ENCODE results near the gene ETF1.

ETF1 gene

GRCh38 chr5:138560971-138561370 is 17.9 kb upstream of the ETF1 start:
- Histone ChIP-seq H3K27me3 (ENCODE audit: low read depth, low read length) (no peaks in the 10 kb centered on the region), H3K4me1 (ENCODE audit: control insufficient read depth in 1 of 2, insufficient read depth in 2 of 2, low read length in 2 of 2) (no peaks in the 10 kb centered on the region), H3K9me3 (ENCODE audit: control insufficient read depth in 1 of 2, low read length in 2 of 2) (no peaks in the 10 kb centered on the region), H3K27ac (ENCODE audit: low read length) (no peak overlapping the region), H3K4me3 (ENCODE audit: low read depth in 1 of 2, low read length in 2 of 2) (no peak overlapping the region), H3K36me3 (ENCODE audit: control insufficient read depth in 1 of 2, insufficient read depth in 2 of 2, low read length in 2 of 2) (peaks cover 76 to 83% of the 10 kb centered on the region in 2 donors)

- H3K27ac ChIP-seq (ENCODE audit: low read length): no peak overlapping the region
- no peaks in the 10 kb centered on the region for H3K4me1 ChIP-seq (ENCODE audit: control insufficient read depth in 1 of 2, insufficient read depth in 2 of 2, low read length in 2 of 2)
- H3K36me3 ChIP-seq (ENCODE audit: control insufficient read depth in 1 of 2, insufficient read depth in 2 of 2, low read length in 2 of 2): peaks cover 70 to 83% of the 10 kb centered on the region in 2 donors
- H3K27me3 ChIP-seq (ENCODE audit: low read depth, low read length): no peaks in the 10 kb centered on the region
- H3K9me3 ChIP-seq (ENCODE audit: control insufficient read depth in 1 of 2, low read length in 2 of 2): no peaks in the 10 kb centered on the region
- no peak overlapping the region for H3K4me3 ChIP-seq (ENCODE audit: low read depth in 1 of 2, low read length in 2 of 2)
Observed at GRCh38 chr5:138559937-138560336, 16.9 kb upstream of the ETF1 start.

- Histone ChIP-seq H3K27ac (ENCODE audit: low read length) (no peak overlapping the region), H3K36me3 (ENCODE audit: control insufficient read depth in 1 of 2, insufficient read depth in 2 of 2, low read length in 2 of 2) (peaks cover 63 to 85% of the 10 kb centered on the region in 2 donors)
Observed at GRCh38 chr5:138557677-138558076, 14.6 kb upstream of the ETF1 start.

GRCh38 chr5:138554143-138554542 is 11.1 kb upstream of the ETF1 start:
- Histone ChIP-seq H3K36me3 (ENCODE audit: control insufficient read depth in 1 of 2, insufficient read depth in 2 of 2, low read length in 2 of 2) (peaks cover 39 to 57% of the 10 kb centered on the region in 2 donors), H3K4me1 (ENCODE audit: control insufficient read depth in 1 of 2, insufficient read depth in 2 of 2, low read length in 2 of 2) (no peaks in the 10 kb centered on the region), H3K27me3 (ENCODE audit: low read depth, low read length) (no peaks in the 10 kb centered on the region), H3K4me3 (ENCODE audit: low read depth in 1 of 2, low read length in 2 of 2) (no peak overlapping the region), H3K27ac (ENCODE audit: low read length) (no peak overlapping the region), H3K9me3 (ENCODE audit: control insufficient read depth in 1 of 2, low read length in 2 of 2) (no peaks in the 10 kb centered on the region)

More at GRCh38 chr5:138557677-138558076, 14.6 kb upstream of the ETF1 start:
- Histone ChIP-seq H3K9me3 (ENCODE audit: control insufficient read depth in 1 of 2, low read length in 2 of 2) (no peaks in the 10 kb centered on the region), H3K27me3 (ENCODE audit: low read depth, low read length) (no peaks in the 10 kb centered on the region), H3K4me1 (ENCODE audit: control insufficient read depth in 1 of 2, insufficient read depth in 2 of 2, low read length in 2 of 2) (no peaks in the 10 kb centered on the region), H3K4me3 (ENCODE audit: low read depth in 1 of 2, low read length in 2 of 2) (no peak overlapping the region)

- Histone ChIP-seq H3K36me3 (ENCODE audit: control insufficient read depth in 1 of 2, insufficient read depth in 2 of 2, low read length in 2 of 2) (peaks cover 33 to 52% of the 10 kb centered on the region in 2 donors), H3K27me3 (ENCODE audit: low read depth, low read length) (no peaks in the 10 kb centered on the region), H3K4me1 (ENCODE audit: control insufficient read depth in 1 of 2, insufficient read depth in 2 of 2, low read length in 2 of 2) (no peaks in the 10 kb centered on the region), H3K27ac (ENCODE audit: low read length) (no peak overlapping the region), H3K9me3 (ENCODE audit: control insufficient read depth in 1 of 2, low read length in 2 of 2) (no peaks in the 10 kb centered on the region), H3K4me3 (ENCODE audit: low read depth in 1 of 2, low read length in 2 of 2) (no peak overlapping the region)
Observed at GRCh38 chr5:138553437-138554095, 10.5 kb upstream of the ETF1 start.

- no peak overlapping the region for H3K27ac ChIP-seq (ENCODE audit: low read length)
- no peak overlapping the region for H3K4me3 ChIP-seq (ENCODE audit: low read depth in 1 of 2, low read length in 2 of 2)
- H3K4me1 ChIP-seq (ENCODE audit: control insufficient read depth in 1 of 2, insufficient read depth in 2 of 2, low read length in 2 of 2): peaks cover 0 to 3% of the 10 kb centered on the region in 2 donors
- H3K27me3 ChIP-seq (ENCODE audit: low read depth, low read length): no peaks in the 10 kb centered on the region
- H3K9me3 ChIP-seq (ENCODE audit: control insufficient read depth in 1 of 2, low read length in 2 of 2): no peaks in the 10 kb centered on the region
- peaks cover 24 to 43% of the 10 kb centered on the region in 2 donors for H3K36me3 ChIP-seq (ENCODE audit: control insufficient read depth in 1 of 2, insufficient read depth in 2 of 2, low read length in 2 of 2)
Observed at GRCh38 chr5:138552657-138553056, 9.6 kb upstream of the ETF1 start.

GRCh38 chr5:138549414-138549813 is 6.4 kb upstream of the ETF1 start:
- H3K36me3 ChIP-seq (ENCODE audit: control insufficient read depth in 1 of 2, insufficient read depth in 2 of 2, low read length in 2 of 2): peaks cover 6 to 10% of the 10 kb centered on the region in 2 donors
- no peak overlapping the region for H3K4me3 ChIP-seq (ENCODE audit: low read depth in 1 of 2, low read length in 2 of 2)
- no peak overlapping the region for H3K27ac ChIP-seq (ENCODE audit: low read length)
- H3K4me1 ChIP-seq (ENCODE audit: control insufficient read depth in 1 of 2, insufficient read depth in 2 of 2, low read length in 2 of 2): peaks cover 0 to 33% of the 10 kb centered on the region in 2 donors
- H3K27me3 ChIP-seq (ENCODE audit: low read depth, low read length): no peaks in the 10 kb centered on the region
- H3K9me3 ChIP-seq (ENCODE audit: control insufficient read depth in 1 of 2, low read length in 2 of 2): no peaks in the 10 kb centered on the region

GRCh38 chr5:138545919-138546562 is 3.0 kb upstream of the ETF1 start:
- Histone ChIP-seq H3K27me3 (ENCODE audit: low read depth, low read length) (no peaks in the 10 kb centered on the region), H3K4me3 (ENCODE audit: low read depth in 1 of 2, low read length in 2 of 2) (no peak overlapping the region), H3K27ac (ENCODE audit: low read length) (no peak overlapping the region), H3K4me1 (ENCODE audit: control insufficient read depth in 1 of 2, insufficient read depth in 2 of 2, low read length in 2 of 2) (peaks cover 8 to 45% of the 10 kb centered on the region in 2 donors), H3K36me3 (ENCODE audit: control insufficient read depth in 1 of 2, insufficient read depth in 2 of 2, low read length in 2 of 2) (peaks cover 0 to 14% of the 10 kb centered on the region in 2 donors), H3K9me3 (ENCODE audit: control insufficient read depth in 1 of 2, low read length in 2 of 2) (no peaks in the 10 kb centered on the region)

GRCh38 chr5:138544181-138545134 is 1.4 kb upstream of the ETF1 start:
- Histone ChIP-seq H3K4me3 (ENCODE audit: low read depth in 1 of 2, low read length in 2 of 2) (peak overlapping the region; percentile 81 to 84), H3K27ac (ENCODE audit: low read length) (peak overlapping the region; percentile 100), H3K4me1 (ENCODE audit: control insufficient read depth in 1 of 2, insufficient read depth in 2 of 2, low read length in 2 of 2) (peaks cover 12 to 59% of the 10 kb centered on the region in 2 donors), H3K36me3 (ENCODE audit: control insufficient read depth in 1 of 2, insufficient read depth in 2 of 2, low read length in 2 of 2) (peaks cover 0 to 14% of the 10 kb centered on the region in 2 donors), H3K9me3 (ENCODE audit: control insufficient read depth in 1 of 2, low read length in 2 of 2) (no peaks in the 10 kb centered on the region), H3K27me3 (ENCODE audit: low read depth, low read length) (no peaks in the 10 kb centered on the region)

GRCh38 chr5:138543730-138544104 is 681 bp upstream of the ETF1 start:
- peak overlapping the region; percentile 81 to 84 for H3K4me3 ChIP-seq (ENCODE audit: low read depth in 1 of 2, low read length in 2 of 2)
- H3K9me3 ChIP-seq (ENCODE audit: control insufficient read depth in 1 of 2, low read length in 2 of 2): no peaks in the 10 kb centered on the region
- peaks cover 19 to 64% of the 10 kb centered on the region in 2 donors for H3K4me1 ChIP-seq (ENCODE audit: control insufficient read depth in 1 of 2, insufficient read depth in 2 of 2, low read length in 2 of 2)
- peaks cover 0 to 14% of the 10 kb centered on the region in 2 donors for H3K36me3 ChIP-seq (ENCODE audit: control insufficient read depth in 1 of 2, insufficient read depth in 2 of 2, low read length in 2 of 2)
- H3K27ac ChIP-seq (ENCODE audit: low read length): peak overlapping the region; percentile 100
- no peaks in the 10 kb centered on the region for H3K27me3 ChIP-seq (ENCODE audit: low read depth, low read length)
